ENCODE measurements around the gene MICAL2. TPM values are rescaled to one million over a fixed set of nuclear protein-coding genes. Genes with fewer than 3 reads are reported as not detected.

MICAL2 gene
- total RNA-seq, 1 donor from 2014 or later, result 4.4 TPM

DNA sequence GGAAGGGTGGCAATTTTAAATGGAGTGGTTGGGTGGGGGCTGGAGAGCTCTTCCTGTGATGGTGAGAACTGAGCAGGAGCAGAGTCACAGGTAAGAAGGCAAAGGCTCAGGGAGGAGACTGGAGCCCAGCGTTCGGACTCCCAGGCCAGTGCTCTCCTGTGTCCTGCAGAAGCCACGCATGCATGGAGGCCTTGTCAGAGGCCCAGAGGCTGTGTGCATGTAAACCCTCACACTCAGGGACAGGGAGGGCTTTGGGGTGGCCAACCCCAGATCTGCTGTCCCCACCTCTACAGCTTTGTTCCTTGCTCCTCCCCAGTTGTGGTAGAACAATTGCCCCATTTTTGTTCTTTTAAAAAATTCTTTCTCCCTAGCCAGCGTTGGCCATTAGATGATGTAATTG is 136.6 kb downstream of the MICAL2 start:
- TF ChIP-seq, protein P1, sequence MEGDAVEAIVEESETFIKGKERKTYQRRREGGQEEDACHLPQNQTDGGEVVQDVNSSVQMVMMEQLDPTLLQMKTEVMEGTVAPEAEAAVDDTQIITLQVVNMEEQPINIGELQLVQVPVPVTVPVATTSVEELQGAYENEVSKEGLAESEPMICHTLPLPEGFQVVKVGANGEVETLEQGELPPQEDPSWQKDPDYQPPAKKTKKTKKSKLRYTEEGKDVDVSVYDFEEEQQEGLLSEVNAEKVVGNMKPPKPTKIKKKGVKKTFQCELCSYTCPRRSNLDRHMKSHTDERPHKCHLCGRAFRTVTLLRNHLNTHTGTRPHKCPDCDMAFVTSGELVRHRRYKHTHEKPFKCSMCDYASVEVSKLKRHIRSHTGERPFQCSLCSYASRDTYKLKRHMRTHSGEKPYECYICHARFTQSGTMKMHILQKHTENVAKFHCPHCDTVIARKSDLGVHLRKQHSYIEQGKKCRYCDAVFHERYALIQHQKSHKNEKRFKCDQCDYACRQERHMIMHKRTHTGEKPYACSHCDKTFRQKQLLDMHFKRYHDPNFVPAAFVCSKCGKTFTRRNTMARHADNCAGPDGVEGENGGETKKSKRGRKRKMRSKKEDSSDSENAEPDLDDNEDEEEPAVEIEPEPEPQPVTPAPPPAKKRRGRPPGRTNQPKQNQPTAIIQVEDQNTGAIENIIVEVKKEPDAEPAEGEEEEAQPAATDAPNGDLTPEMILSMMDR (IDR thresholded peaks at IDR 0.05; ENCODE audit: partially characterized antibody, unreplicated experiment), result no peak
- peaks cover 22% of the 10 kb centered on the region for H3K4me1 Mint-ChIP-seq (ENCODE audit: low read depth, unreplicated experiment)
- no peak for DNase-seq
- H3K4me3 Mint-ChIP-seq (ENCODE audit: unreplicated experiment), result no peak overlapping the region
- peaks cover 2% of the 10 kb centered on the region for H3K27me3 Mint-ChIP-seq (ENCODE audit: unreplicated experiment)
- no peak overlapping the region for H3K27ac Mint-ChIP-seq (ENCODE audit: unreplicated experiment)
- H3K36me3 Mint-ChIP-seq (ENCODE audit: unreplicated experiment), result no peaks in the 10 kb centered on the region
- peaks cover 4% of the 10 kb centered on the region for H3K9me3 Mint-ChIP-seq (ENCODE audit: unreplicated experiment)

DNA sequence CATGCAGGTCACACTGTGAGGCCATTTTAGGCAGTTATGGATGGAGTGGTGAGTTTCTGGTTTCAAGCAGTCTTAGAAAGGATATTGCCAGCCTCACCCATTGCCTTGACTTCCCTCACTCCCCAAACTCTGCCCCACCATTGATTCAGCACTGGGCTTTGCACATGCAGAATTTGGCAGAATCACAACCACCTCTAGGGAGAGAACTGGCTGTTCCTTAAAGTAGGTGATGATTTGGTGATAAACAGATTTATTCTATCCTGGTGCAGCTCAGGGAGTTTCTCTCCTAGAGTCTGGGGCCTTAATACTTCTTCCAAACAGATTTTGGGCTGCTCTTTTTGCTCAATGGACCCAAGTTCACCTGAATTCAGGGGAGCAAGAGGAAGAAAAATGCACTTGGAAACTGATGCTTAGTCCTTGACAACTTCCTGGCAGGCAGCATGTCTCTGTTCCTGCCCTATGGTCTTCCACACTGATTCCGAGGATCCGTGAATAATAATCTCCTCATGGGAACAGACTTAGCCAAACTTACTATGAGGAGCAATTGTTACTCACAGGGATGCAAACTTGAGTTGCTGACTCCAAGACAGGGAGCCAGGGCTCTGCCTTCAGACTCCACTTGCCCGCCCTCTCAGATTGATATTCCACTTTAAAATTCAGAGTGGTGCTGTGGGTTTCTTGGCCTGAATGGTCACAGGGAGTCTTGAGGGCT is 137.3 kb downstream of the MICAL2 start:
- TF ChIP-seq, protein P1 (IDR thresholded peaks at IDR 0.05; ENCODE audit: partially characterized antibody, unreplicated experiment), result no peak
- Mint-ChIP-seq H3K4me3 (ENCODE audit: unreplicated experiment) (no peak overlapping the region), H3K36me3 (ENCODE audit: unreplicated experiment) (no peaks in the 10 kb centered on the region), H3K4me1 (ENCODE audit: low read depth, unreplicated experiment) (peaks cover 20% of the 10 kb centered on the region), H3K27me3 (ENCODE audit: unreplicated experiment) (peaks cover 2% of the 10 kb centered on the region), H3K9me3 (ENCODE audit: unreplicated experiment) (peaks cover 4% of the 10 kb centered on the region), H3K27ac (ENCODE audit: unreplicated experiment) (no peak overlapping the region)
- no peak for DNase-seq

DNA sequence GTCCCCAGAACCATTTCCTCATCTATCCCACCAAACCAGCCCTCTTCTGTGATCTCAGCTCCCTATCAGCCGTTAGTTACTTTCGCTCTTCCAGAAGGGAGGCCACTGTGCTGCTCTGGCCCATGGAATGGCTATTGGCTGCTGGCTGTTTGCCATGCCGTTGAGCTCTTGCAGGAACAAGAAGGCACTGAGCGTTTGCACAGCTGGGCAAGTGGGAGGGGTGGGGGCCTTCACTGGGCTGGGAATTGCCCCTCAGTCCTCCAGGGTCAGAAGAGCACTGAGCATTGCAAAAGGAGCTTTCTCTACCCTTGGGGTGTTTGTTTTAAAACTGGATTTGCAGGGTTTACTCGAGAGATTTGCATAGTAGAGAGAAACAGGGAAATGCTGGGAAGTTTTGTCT is 137.9 kb downstream of the MICAL2 start:
- Mint-ChIP-seq H3K27ac (ENCODE audit: unreplicated experiment) (no peak overlapping the region), H3K9me3 (ENCODE audit: unreplicated experiment) (peaks cover 4% of the 10 kb centered on the region), H3K4me3 (ENCODE audit: unreplicated experiment) (no peak overlapping the region), H3K27me3 (ENCODE audit: unreplicated experiment) (peaks cover 2% of the 10 kb centered on the region), H3K36me3 (ENCODE audit: unreplicated experiment) (no peaks in the 10 kb centered on the region), H3K4me1 (ENCODE audit: low read depth, unreplicated experiment) (peaks cover 17% of the 10 kb centered on the region)
- TF ChIP-seq, protein P1 (IDR thresholded peaks at IDR 0.05; ENCODE audit: partially characterized antibody, unreplicated experiment), result no peak
- DNase-seq, result no peak

DNA sequence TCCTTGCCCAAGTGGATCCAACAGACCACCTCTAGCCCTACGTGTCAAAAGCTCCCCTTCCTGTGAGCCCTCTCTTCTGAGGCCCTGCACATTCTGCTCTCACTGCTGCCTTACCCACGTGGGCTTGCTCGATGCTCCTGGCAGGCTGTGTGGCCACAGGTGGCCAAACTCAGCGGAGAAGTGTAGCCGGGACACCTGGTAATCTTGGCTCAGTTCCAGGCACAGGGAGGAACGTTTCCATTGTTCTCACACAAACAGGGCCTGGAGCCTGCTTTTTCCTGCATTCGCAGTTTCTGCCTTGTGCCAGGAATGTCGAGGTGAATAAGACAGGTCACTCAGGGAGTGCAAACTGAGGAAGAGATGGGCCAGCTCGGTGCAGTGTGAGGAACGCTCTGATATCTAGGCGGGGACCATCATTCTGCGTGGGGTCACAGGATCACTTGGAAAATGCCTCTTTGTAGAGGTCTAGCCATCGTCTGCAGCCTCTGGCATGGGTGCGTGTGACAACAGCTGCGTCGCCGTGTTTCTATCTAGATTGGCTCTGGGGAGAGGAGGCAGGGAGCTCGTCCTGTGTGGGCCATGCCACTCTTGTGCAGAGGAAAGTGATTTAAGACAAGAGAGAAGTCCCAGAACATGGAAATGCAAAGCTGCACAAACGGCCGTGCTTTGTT is 139.3 kb downstream of the MICAL2 start:
- Mint-ChIP-seq H3K4me3 (ENCODE audit: unreplicated experiment) (no peak overlapping the region), H3K27ac (ENCODE audit: unreplicated experiment) (no peak overlapping the region), H3K27me3 (ENCODE audit: unreplicated experiment) (no peaks in the 10 kb centered on the region), H3K36me3 (ENCODE audit: unreplicated experiment) (no peaks in the 10 kb centered on the region), H3K4me1 (ENCODE audit: low read depth, unreplicated experiment) (peaks cover 6% of the 10 kb centered on the region), H3K9me3 (ENCODE audit: unreplicated experiment) (peaks cover 1% of the 10 kb centered on the region)
- no peak for DNase-seq
- TF ChIP-seq, protein P1 (IDR thresholded peaks at IDR 0.05; ENCODE audit: partially characterized antibody, unreplicated experiment), result no peak

Measured in glutamatergic neuron (in vitro differentiated cells).